GM21717 (cell line): ENCODE measurements around the gene PHLDB2.

Source experiments
- ATAC-seq: cut with Tn5 transposase; IDR thresholded peaks from one replicate; pipeline ENCODE4 v1.9.1; 2021; ENCODE audit warnings: mild to moderate bottlenecking, moderate library complexity; ENCODE audit not compliant: unreplicated experiment

The PHLDB2 gene

DNA sequence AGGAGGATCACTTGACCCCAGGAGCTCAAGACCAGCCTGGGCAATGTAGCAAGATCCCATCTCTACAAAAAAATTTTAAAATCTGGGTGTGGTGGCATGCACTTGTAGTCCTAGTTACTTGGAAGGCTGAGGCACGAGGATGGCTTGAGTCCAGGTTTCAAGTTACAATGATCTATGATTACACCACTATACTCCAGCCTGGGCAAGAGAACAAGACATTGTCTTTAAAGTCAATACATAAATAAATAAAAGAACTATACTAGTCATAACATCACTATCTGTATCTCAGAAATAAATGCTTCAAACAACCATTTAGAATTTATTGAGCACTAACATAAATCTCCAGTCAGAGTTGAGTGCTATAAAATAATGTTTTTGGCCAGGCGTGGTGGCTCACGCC, 8.5 kb upstream of the PHLDB2 start:
- no peak for ATAC-seq

DNA sequence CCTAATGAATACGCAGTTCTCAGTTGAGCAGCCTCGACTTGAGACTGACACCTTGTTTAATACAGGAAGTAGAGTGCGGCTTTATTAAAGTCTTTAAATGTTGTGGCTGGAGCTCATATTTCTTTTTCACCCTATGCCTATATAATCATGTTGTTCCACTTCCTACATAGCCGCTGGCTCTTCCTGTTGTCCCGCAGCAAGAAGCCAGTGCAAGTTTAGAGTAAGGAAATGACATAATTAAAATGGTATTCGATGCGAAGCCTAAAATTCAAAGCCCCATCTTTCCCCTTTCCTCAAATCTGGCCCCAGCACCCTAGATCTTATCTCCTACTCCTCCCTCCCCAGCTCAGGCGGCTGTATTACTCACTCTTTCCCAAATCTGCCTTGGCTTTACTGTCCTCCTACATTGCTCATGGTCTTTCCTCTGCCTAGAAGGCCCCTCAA, 7.5 kb upstream of the PHLDB2 start:
- ATAC-seq = no peak

DNA sequence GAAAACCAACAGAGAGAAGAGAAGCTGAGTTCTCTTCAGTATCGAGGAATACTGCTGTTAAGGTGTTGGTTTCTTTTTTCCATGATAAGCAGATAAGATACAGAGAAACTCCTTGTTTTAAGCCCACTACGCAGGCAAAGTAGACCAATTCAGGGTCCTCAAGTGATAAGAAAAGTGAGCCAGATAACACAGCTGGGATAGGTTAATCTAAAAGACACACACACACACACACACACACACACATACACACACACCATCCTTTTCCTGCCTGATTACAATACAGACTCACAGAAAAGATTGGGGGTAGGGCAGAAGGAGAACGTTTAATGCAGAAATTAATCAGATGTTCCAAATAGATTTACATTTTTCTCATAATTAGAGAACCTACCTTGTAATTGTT, 6.5 kb upstream of the PHLDB2 start:
- ATAC-seq = no peak

DNA sequence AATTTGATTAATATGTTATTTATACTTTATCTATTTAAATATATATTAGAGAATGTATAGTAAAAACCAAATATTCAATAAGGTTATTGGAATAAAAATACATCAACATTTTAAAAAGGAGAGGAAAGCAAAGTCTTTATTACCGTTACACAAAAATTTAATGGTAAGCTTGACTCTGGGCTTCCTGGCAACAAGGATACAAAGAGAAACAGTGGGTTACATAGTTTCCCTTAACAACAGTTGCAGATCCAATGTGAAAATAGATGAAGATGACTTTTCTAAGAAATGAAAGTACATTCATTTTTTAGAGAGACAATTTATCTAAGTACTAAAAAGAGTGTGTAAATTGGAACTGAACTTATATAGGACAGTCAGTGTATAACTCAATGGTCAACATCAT, 6.0 kb upstream of the PHLDB2 start:
- no peak for ATAC-seq

DNA sequence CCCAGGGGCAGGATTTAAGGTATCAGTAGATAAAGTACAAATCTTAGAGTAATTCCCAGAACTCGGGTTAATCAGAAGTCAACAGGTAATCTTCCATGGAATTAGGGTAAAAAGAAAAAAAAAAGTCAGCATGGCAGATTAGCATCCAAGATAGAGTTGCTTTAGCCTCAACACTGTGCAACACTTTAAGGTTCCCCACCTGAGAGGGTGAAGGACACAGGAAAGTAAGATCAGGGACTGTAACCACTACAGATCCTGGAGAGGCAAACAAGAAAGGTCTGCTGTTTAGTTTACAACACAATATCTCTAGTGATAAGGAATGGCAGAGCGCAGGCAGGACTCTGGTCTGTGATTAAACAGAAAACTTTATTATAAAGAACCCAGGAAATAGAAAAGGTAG, 4.1 kb upstream of the PHLDB2 start:
- no peak for ATAC-seq

DNA sequence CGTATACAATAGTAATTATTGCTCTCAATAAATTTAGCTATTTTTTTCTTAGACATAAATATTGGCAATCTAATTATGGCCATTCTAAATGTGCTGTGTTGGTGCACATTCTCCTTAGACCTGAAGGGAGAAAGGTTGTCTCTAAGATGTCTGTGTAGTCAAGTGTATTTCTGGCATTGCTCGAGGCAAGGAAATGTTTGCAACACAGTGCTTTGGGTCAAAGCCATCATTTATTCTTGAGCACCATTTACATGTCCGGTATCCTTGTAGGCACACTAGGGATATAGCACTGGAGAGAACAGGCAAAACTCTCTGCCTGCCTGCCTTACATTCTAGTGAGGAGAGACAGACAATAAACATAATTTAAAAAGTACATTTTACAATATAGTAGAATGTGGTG, 2.6 kb upstream of the PHLDB2 start:
- no peak for ATAC-seq

DNA sequence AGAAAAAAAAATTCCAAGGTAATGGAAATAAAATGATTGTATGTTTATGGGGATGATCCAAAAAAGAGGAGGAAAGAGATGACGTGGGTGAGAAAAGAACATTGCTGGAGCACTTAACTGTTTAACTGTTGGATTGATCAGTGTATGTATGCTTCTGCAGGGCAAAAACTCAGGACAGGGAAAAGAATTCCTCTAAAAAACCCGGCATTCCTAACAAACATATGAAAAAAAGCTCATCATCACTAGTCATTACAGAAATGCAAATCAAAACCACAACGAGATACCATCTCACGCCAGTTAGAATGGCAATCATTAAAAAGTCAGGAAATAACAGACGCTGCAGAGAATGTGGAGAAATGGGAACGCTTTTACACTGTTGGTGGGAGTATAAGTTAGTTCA, 1.6 kb upstream of the PHLDB2 start:
- ATAC-seq = no peak

DNA sequence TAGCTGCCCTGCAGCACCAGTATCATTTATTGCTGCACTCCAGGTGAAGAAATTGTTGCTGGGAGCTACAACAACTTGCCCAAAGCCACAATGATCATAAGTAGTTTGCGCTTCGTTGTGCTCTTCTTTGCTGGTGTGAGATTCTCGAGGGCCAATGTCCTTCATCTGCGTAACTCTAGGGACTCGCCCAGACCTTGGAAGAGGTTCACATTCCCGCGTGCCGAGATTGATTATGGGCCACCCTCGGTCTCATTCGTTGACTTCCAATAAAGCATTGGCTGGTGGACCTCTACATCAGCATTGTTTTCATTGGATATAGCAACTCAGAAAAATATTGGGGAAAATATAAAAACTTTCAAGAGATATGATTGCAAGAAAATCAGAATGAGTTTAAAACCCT, 423 bp upstream of the PHLDB2 start:
- ATAC-seq = no peak

DNA sequence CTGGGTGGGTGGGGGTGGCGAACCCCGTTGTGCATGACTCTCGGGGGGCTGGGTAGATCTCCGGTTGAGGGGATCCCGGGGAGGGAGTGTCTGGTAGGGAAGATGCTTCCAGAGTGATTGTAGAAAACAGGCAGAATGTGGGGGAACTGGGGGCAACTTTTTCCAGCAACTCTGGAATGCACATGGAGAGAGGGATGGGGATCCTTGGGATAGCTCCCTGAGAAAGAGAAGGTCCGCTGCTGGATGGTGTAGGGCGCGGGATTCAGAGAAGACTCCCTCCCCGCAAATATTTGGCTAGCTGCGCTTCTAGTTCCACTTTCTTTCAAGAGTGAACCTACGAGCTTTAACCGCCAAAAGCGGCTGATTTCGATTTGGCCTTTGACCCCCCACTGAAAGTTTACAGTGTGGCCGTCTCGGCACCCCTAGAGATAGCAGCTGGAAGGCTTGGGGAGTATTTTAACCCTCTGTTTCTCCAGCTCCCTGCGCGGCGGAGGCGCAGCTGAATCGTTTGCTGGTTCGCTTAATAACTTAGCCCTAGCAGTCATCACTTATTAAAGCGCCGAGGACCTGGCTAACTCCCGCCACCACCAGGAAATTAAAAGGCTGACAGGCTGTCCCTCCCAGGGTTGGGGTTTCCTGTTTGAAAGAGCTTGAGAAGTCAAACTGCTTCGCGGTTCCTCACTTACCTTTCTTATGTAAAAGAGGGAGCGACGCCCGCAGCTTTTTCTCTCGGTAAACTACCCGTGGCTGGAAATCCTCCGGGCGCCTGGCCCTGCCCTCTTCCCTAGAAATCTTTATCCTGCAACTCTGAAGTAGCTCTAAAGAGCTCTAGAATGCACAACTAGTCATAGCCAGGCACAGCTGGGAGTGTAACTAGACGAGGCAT, 1.2 kb downstream of the PHLDB2 start:
- ATAC-seq = peak; percentile 89

DNA sequence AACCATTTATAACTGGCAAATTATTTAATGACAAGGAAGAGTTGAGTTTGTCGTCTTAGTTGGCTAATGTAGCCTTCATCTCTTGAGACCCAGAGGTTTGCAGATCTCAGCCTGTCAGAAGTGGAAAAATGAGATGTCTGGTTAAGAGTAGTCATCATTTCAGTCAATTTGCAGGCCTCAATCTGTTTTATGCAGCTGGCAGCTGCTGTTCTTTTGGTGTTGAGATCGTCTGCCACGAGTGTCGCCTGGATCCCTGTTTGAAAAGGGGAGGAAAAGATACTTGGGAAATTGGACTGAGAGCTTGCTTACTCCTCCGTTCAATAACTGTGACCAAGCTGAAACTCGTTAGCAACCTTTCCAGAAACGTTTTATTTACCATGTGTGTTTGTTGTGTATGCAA, 2.3 kb downstream of the PHLDB2 start:
- ATAC-seq = no peak

DNA sequence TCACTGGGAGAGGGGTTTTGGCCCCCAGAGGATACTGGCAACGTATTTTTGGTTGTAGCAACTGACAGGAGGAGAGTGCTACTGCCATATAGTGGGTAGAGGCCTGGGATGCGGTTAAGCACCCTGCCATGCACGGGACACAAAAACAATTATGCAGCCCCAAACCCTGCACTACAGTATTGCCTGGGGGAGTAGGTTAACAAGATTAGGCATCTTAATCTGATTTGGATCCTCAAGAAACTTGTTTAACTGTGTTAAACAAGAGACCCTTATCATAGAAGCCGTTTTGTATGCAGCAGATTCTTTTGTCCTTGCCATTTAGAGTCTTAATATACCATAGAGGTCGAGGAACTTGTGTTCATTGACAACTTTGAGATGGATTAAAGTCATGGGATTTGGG, 3.4 kb downstream of the PHLDB2 start:
- ATAC-seq = no peak

DNA sequence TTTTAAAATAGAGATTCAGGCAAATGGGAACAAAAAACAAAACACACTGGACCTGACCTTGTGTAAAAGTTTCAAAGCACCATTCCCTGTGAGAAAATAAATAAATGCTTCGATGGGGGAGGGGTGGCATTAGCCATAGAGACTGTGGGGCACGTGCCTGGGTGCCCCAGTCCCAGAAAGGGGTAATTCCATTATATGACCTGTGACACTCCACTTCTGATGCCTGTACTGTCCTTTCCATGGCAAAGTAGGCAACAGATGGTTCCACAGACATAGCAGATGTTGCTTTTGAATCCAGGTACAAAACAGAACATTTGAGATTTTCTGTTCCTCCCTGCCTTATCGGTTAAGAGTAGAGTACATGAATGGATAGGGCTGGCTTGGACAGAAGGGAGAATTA, 3.9 kb downstream of the PHLDB2 start:
- no peak for ATAC-seq

DNA sequence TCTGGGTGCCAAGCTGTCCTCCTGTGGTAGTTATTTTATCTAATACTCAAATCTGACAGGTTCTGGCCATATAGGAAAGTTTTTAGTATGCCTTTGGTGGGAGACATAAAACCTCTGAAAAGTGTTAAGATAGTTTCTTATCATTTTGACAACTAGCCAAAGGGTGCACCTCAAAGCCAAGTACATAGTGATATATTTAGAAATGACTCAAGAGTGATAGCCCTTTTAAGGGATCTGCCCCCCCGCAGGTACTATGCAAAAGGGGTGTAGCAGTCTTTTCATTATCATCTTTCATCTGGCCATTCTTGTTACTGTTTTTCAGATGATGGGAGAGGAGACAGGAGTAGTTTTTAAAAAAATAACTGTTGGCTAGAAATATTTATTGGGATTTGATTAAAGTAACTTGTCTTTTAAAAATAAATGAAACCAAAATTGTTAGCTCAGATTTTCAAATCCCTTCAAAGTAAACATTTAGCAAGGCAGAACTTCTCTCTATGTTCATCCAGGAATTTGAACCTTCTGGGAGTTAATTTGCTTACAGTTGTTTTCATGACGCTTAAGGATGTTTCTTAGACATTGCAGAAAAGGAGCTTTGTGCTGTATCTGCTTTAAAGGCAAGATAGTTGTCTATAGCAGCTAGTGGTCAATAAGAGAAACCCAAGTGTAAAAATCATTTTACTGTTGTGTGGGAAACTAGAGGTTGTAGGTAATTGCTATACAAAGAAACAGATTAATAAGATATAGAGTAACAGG, 5.1 kb downstream of the PHLDB2 start:
- ATAC-seq = no peak

DNA sequence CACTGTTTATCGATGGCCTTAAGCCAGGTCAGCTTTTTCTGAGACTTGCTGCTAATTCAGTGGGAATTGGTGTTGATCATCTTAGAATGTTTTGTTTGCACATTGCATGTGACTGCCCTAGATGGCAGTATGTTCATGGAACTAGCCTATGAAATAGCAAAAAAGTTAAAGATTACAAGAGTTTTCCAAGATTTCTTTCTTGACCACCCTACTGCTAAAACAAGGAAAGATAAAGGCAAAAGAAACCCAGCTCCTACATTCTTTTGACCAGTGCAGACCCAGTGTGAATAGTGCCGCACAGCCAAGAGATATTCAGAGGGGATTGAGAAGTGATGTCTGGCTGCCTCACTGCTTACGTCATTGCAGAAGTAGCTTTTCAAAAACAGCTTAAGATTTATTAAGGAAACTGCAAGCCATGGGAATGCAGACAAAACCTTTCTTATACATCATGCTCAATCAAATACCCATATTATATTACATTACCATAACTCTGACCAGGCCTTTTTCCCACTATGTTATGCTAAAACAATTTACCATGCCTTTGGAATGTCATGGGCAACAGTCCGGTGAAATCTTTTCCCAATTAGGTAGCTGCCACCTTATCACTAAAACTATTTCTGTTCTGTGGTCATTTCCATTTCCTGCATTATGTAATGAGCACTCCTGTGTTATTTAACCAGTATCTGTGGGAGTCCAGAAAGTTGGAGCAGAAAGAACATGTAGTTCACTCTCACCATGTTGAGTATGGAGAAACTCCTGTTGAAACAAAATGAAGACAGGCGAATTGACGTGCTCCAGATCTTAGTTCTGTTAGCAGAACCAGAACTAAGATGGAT, 6.0 kb downstream of the PHLDB2 start:
- ATAC-seq = no peak

DNA sequence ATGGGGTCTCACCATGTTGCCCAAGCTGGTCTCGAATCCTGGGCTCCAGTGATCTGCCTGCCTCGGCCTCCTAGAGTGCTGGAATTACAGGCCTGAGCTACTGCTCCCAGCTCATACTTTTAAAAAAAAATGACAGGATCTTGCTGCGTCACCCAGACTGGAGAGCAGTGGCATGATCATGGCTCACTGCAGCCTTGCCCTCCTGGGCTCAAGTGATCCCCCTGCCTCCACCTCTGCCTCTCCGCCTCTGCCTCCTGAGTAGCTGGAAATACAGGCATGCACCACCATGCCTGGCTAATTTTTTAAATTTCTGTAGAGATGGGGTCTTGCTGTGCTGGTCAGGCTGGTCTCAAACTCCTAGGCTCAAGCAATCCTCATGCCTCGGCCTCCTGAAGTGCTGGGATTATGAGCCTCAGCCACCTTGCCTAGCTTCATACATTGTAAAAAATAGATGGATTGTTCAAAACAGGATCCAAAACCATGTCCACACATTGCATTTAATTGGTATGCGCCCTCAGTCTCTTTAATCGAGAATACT, 8.9 kb downstream of the PHLDB2 start:
- ATAC-seq = no peak

DNA sequence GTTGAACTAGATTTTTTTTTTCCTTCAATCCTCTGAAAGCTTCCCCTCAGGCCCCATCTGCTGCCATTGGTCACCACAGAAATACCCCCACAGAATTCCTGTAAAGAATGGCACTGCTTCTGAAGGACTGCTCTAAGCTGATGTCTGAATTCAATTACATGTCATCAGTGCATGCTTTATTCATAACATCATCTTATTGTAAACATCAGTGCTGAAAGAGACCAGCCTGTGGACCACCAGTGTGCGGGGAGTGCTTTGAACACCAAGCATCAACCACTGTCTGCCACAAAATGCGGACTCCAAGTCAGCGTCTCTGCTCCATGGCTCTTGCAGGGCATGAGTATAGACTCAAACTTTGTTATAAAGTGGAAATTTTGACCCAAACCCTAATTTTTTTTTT, 11.6 kb downstream of the PHLDB2 start:
- no peak for ATAC-seq

DNA sequence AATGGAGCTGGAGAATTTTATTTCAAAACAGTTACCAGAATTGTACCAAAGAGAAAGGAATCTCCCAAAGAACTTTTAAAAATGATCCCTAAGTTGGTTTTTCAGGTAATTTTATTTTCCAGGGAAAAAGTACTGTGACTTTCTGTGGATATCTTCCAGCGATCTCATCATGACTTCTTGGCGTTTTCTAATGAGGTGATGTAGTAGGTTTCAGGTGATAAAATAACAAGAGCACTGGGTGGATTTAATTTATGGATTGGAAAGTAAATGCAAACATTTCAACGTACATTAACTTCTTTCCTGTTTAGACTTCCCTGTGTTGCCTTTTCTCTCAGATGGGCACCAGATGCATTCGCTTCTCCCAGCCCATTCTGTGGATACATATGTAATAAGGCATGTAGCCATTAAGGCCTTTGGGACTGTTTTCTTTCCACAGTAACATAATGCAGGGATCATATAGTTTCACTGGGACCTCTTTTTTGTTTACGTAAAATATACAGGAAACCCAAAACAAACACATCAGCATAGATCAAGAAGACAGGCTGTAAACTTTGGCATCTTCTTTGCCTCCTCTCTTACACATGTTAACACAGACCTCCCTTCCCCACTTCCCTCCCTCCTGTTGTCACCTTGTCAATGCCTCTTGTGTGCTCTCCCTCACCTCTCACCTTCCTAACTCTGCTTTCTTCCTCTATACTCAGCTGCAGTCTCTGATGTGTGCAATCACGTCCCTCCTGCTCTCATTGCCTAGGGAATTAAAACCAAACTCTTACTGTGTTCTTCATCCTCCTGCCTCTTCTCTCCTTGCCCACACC, 13.0 kb downstream of the PHLDB2 start:
- ATAC-seq = no peak

DNA sequence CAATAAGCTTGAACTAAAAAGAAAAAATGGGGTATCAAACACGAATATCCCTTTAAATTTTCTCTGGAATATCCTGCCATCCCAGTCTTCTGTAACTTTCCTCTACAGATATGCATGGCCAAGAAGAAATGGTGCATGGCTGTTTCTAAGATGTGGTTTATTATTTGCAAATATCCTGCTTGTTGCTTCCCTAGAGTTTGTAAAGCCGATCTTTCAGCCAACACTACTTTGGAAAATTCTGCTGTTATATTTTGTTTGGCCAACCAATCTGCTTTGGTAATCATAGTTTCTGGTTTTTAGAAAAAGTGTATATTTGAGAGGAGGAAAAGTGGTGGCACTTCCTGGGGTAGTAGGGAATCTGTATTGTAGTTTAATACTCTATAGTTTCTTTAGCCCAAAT, 13.9 kb downstream of the PHLDB2 start:
- no peak for ATAC-seq

DNA sequence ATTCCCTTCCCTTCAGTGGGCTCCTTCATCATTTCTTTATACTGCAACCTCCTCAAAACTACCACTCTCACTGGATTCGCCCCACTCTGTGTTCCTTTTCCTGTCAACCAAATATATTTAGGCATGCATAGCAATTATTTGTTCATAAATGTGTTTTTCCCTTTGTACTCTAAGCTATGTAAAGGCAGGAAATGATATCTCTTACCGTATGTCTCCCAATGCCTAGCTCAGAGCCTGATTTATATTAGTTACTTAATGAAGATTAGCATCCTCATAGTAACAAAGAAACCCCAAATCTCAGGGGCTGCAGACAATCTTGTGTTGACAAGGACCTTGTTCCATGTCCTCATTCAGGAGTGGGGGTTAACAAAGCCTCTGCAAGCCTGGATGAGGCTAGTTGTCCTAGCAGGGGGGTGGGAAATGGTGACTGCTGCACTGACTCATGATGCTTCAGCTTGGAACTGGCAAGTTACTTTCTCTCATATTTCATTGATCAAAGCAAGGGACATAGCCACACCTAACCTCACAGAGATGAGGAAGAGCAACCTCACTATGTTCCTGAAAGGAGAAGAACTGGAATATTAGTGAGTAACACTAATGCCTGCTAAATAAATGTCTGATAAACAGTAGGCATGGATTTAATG, 15.2 kb downstream of the PHLDB2 start:
- ATAC-seq = no peak

DNA sequence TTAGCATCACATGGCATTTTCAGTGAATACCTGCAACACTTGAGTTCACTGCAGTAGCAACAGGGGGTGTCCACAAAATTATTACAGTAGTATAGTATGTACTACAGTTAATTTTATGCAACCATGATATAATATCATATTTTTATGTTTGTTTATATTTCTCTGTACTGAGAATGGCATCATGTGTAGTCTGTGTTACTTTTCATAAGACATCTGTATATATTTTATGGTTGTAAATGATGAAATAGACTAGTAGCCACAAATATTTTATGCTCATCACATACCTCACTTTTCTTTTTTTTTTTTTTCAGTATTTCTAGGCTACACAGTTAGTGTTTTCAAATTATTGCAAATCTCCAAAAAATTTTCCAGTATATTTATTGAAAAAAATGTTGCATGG, 22.4 kb downstream of the PHLDB2 start:
- no peak for ATAC-seq
